T-helper 2 cell (primary cell): ENCODE data around the gene HEMK1.
A peak's percentile ranks its signal among the peaks of the same experiment; 100 is the strongest.

Experiments
- DNase-seq, 5 experiments: peaks; one replicate each; pipeline versions ENCODE4 v3.0.0 to v3.0.0-alpha.2; 2012 to 2022

HEMK1 gene

DNA sequence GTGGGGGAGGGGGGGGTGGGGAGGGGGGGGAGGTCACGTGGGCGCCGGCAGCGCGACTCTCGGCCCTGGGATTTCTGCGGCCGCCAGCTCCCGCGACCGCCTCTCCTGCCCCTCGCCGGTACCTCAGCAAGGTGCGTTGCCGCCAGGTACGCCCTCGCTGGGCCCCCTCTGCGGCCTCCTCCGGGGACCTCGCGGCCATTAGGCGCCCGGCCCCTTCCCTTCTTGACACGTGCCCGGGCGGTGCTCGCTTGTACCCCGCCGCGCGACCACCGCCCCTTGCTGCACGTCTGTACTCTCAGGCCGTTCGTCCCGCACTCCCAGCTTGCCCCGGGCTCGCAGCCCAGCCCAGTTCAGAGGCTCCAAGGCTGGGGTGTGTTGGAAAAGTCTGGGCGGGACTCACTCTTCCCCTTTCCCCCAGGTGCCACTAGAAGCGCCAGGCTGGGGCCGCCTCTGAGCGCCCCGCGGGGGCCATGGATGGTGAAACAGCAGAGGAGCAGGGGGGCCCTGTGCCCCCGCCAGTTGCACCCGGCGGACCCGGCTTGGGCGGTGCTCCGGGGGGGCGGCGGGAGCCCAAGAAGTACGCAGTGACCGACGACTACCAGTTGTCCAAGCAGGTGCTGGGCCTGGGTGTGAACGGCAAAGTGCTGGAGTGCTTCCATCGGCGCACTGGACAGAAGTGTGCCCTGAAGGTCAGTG is 47.9 kb downstream of the HEMK1 start, which contains the start of gene MAPKAPK3:
MAPKAPK3 (plus strand) TSS at position 56 of the 696 bp plus-strand sequence; CDS start at position 471, 415 bp downstream.
- peak in 3 of 5 experiments; percentile 32 to 39 (median 38) for DNase-seq

DNA sequence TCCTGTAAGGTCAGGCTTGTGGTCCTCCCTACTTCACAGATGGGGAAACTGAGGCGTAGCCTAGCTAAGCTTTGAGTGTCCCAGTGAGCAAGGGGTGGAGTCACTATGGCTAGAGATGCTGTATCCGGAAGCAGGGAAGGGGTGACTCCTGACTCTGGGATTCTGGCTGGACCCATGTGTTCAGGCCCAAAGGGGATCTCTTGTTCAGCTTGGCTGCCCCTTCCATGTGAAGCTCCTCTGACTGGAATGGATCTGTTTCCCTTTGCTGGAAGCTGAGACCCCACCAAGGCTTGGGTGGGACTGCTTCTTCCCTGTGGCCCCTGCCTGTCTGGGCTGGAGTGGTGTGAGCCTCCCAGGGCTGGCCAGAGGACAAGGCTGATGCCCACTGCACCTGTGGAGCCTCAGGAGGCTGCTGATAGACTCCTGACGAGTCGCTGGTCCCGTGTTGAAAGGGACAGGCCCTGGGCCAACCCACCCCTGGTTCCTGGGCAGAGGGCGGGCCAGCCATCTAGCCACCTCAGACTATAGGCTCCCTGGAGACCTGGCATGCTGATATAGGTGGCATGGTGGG is 48.7 kb downstream of the HEMK1 start:
- peak in 1 of 5 experiments; percentile 66 for DNase-seq

DNA sequence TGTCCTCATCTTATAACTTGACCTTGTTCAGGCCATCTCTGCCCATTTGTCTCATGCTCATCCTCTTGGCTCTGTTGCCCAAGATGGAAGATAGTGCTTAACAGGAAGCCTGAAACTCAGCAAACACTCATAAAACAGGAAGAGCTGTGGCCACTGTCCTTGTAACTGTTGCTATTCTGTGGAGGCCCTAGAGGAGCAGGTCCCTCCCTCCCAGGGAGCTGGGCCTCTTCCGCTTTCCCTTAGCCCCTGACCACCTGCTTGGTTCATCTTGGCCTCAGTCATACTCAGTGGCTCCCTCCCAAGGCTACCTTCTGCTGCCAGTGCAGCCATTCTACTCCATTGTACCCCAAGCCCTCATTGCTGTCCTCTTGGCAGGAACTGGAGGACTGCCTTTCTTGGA is 51.1 kb downstream of the HEMK1 start:
- DNase-seq: peak in 1 of 5 experiments; percentile 49

DNA sequence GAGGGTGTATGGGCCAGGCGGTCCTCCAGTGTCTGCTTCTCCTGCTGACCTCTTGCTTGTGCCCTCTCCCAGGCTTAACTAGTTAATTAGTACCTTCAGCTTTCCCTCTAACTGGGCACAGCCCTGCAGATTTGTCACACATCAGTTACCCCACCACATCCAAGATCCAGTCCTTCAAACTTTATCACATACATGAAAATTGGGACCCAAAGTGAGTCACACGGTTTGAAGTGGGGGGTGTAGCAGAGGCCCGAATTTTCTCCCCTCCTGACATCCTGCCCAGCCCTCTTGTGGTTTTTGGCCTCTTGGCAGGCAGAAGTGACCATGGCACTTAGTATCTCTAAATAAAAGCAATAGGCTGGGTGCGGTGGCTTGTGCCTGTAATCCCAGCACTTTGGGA is 51.5 kb downstream of the HEMK1 start:
- DNase-seq: no peak

DNA sequence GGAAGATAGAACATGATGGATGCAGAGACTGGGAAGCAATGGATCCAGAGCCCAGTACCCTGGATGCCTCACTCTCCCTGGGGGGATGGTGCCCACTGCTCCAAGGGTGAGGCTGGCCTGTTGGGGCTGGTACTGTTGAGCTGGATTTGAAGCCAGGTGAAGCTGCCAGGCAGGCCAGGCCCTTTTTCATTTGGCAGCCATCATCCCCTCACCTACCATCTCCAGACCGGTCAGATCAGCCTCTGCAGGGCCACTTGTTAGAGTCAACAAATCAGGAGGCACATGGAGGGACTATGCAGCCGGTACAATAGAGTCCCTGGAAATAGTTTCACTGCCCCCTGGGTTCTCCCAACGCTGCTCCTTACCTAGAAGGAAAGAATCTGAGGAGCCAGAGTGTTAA is 53.6 kb downstream of the HEMK1 start:
- no peak for DNase-seq

DNA sequence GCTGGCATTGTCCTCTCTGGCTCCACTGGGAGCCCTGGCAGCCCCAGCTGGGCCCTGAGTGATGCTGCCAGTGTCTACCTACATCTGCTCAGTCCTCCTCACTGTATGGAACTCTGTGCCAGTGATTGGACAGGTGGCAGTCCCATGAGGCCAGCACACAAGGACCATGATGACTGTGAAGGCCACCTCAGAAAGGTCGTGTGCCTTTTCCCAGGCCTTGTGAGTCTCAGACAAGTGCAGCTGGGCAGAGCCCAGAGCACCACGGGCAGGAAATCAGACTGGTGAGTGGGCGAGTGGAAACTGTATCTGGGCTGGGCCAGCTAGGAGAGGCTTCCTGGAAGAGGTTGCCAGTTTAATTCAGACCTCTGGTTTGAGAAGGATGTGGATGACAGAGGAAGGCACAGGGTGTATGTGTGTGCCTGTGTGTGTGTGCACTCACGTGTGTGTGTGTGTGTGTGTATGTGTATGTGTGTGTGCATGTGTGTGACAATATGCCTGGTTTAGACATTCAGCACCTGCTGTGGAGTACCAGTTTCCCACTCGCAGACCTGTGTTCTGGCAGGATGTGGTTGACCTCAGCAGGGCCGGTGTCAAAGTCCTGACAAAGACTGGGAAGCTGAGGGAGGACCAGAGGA is 54.6 kb downstream of the HEMK1 start:
- DNase-seq: peak in 2 of 5 experiments; percentile 44 to 88

DNA sequence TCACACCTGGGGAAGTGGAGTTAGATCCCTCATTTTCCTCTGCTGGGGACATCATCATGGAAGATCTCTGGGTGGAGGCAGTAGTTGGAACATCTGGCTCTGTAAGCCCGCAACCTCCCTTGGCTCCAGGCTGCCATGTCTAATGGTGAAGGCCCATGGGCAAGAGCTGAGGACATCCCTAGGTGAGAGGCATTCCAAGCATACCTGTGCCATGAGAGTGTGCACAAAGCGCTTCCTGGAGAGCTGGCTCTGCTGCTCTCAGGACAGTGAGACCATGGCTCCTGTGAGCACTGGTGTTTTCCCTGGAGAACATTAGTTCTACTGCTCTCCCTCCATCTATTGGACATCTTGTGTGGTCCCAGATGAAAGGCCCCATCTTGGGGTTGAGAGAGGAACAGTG is 55.3 kb downstream of the HEMK1 start:
- no peak for DNase-seq

DNA sequence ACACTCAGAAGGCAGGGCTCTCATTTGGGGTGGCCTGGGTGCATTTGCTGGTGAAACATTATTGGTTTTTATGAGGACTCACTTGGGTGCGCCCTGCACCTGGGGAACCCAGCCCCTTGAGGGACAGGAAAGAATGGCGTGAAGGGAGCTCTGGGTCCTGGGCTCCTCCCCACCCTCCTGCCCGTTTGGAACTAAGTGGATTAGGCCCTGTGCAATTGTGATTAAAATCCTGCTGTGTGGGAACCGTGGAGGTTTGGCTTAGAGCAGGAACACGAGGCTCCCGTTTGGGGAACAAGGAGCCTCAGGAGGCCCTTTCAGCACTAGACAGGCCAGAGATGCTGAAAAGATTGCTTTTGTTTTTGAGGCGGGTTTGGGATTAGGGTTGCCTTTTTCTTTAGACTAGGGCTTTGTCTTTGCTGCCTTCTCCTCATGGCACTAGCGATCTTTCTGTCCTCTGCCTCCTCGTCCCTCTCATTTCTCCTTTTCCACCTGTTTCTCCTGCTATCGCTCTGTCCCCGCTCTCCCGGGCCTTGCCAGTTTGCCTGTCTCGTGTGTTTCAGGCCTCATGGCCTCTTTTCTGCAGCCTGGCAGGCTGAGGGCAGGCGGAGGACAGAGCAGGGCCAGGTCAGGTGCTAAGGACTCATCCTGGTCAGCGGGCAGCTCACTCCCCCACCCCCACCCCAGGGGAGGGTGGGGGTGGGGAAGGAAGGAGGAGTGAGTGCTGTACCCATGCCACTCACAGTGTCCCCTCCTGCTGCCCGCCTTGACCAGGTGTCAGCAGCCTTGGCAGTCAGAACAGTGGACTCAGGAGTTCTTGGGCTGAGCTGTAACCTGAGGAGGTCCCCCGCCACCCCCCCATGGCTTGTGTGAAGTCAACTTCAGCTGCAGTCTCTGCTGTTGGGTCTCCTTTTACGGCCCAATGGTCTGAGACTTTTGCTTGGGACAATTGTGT is 56.2 kb downstream of the HEMK1 start:
- DNase-seq: no peak

DNA sequence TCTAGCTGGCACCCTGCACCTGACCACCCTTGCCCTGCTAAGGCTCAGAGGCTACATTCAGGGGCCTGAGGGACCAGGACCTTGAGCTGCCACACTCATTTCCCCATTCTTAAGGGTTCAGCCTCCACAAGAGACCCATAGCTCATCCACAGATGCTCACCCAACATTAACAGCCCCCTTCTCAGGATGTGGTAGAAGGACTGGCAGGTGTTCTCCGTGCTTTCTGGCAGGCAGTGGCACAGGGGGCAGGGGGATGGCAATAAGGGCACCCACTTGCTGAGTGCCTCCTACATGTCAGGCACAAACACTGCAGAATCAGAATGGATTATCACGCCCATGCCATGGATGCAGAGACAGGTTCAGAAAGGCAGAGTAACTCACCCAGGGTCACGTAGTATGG is 57.1 kb downstream of the HEMK1 start:
- DNase-seq: no peak

DNA sequence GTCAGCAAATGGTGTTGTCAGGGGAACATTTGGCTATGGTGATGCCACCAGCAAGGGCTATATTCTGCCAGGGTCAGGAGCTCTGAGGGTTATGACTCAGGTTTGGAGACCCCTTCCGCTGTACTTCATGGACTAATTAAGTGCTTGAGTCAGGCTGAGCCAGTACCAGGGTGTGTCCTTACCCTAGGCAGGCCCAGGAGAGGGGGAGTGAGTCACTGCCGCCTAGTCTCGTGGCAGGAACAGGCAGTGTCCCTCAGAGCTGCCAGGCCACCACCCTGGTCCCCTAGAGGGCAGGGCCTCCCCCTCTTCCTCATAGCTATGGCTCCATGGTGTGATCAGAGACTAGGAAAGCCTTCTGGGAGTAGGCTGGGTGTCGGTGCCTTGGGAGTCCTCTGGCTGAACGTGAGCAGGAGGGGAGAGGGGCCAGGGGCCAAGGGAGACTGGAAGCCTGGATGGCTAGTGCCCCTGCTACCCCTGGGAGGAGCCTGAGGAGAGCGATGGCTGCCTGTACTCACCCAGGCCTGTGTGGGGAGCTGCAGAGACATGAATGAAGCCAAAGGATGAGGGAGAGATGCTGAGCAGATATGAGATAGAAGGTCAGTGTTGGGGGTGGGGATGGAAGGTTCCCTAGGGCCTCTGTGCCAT is 58.2 kb downstream of the HEMK1 start:
- peak in 1 of 5 experiments; percentile 34 for DNase-seq

DNA sequence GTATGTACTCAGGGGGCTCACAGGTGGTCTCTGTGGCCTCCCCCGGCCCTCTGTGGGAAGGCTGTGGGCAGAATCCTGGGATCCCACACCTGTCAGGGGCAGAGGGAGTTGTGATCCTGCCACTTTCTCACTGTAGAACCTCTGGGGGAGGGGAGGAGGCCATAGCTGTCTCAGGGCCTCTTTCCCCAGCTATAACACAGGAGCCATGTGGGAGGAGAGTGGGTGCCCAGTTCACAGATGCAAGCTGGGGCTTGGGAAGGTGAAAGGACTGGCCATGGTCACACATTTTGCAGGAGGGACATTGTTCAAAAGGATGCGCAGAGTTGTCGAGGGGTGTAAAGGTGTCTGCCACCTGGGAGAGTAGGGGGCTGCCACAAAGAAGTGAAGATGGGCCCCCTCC is 59.3 kb downstream of the HEMK1 start:
- no peak for DNase-seq

DNA sequence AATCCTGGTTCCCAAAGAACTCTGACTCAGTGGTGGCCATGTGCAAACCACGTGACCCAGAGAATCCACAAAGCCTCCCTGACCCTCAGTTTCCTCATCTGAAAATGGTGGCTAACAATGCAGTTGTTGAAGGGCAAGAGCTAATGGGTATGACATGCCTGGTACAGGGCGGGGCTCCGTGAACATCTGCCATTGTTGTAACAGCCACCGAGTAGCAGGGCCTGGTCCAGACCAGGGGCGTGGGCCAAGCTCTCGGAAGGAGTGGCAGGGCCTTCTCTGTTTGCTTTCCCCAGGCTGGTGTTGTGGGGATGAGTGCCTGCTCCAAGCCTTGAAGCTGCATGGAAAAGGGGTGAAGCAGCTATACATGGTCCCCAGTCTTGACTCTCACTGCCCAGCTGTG is 61.1 kb downstream of the HEMK1 start:
- DNase-seq: no peak

DNA sequence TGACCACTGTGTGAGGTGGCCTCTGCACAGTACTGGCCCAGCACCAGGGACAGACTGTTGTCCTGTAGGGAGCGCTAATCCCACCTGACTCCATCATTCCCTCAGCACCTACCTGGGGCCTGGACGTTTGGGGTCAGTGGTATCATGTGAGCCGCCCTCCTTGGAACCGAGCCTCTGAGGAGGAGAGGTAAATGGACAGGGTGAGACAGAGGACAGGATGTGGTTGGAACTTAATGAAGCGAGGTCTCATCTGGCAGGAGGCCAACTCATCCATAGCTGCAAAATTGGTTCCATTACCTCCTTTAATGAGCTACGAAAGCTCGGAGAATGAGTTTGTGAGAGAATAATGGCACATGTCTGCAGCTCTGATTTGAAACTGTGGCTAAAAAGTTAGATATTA is 61.6 kb downstream of the HEMK1 start:
- peak in 1 of 5 experiments; percentile 42 for DNase-seq

DNA sequence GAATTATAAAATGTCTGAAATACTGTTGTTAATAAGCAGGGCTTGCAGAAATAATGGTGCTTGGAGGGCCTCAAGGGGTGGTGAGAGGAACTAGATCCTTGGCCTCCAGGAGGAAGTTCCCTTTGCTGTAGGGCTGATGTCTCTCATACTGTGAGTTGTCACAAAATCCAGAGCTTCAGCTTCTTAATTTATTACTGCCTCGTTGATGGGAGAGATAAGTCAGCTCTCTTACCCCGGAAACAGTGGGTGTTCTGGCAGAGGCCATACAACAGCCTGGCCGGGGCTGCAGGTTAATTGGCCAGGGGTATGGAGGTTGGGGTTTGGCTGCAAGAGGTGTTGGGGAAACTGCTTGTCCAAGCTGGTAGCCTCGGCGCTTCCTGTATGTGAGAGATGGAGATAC is 63.1 kb downstream of the HEMK1 start:
- peak in 1 of 5 experiments; percentile 59 for DNase-seq

DNA sequence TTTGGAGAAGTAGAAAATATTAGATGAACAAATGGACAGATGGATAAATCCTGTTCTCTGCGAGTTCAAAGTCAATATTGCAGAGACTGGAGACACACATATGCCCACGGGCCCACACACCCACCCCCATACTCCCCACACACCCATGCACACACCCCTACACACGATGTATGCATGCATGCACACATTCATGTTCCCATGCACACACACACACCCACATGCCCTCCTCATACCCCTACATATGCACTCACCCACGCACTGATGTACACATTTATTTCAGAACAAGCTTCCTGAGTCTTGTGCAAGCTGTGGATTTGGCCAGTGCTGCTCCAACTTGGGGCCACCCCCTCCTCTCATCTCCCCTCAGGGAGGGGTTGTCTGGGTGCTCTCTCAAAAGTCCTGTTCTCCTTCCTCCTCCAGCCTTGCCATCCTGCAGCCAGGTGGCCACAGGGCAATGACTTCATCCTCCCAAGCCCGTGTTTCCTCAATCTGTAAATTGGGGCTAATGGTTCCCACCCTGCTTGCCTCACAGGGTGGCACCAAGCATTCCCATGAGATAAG is 64.0 kb downstream of the HEMK1 start:
- DNase-seq: no peak

DNA sequence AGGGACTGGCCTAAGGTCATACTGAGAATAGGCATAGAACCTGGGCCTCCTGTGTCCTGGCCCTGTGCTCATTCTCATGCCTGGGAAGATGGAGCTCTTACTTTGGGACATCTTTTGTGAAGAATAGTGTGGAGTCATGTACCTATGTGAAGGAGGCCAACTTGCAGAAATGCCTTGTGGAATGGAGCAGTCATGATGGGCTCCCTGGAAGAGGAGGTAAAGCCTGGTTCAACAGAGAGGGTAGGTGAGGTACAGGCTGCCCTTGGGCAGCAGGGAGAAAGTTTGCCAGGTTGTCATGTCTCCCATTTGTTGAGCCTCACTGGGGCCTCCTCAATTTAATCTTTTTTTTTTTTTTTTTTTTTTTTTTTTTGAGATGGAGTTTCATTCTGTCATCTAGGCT is 65.7 kb downstream of the HEMK1 start:
- no peak for DNase-seq

DNA sequence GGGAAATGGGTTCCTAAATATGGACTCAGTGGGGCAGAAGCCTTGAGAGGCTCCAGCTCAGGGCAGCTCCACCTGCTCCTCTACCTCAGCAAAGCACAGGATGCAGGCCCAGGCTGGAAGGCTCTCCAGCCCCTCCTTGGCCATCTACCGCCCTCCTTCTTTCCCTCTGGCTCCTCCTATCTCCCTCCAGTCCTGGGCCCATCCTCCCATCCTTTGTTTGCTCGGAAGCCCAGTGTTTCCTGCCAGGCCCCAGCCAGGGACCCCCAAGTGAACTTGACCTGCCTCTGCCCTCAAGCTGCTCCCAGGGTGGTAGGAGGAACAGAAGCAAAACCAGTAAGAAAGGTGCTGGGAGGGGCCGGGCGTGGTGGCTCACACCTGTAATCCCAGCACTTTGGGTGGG is 67.7 kb downstream of the HEMK1 start:
- no peak for DNase-seq

DNA sequence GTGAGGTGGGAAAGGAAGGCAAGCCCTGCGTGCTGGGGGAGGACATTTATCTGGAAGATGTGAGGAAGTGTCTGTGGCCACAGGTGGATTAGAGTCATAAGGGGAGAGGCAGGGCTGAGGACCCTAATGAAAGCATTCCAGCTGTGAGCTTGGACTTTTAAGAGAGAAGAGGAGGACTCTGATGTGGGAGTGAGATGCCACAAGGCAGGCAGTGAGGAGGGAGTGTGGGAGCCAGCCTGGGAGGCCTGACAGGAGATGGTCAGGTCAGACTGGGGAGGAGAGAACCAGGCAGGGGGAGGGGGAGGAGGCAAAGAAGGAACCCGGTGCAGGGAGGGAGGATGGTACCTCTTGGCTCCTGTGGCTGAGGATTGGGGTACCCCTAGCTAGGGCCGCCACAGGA is 68.6 kb downstream of the HEMK1 start:
- no peak for DNase-seq

DNA sequence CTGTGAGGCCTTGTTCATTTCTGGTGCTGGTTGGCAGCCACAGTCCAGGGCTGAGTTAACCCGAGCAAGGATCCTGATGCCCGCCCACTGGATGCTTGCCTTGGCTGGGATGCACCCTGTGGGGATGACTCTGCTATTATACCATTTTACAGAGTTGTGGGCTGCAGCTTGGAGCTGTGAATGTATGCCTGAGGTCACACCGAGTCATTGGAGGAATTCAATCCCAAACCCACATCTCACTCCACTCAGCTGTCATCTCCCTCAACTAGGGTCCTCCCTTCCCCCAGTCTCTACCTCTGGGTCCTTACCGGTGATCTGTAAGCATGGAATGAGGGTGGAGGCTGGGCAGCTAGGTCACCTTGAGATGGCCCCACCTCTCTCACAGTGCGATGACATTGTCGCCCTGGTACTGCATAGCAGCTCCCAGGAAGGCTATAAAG is 69.8 kb downstream of the HEMK1 start:
- DNase-seq: no peak

DNA sequence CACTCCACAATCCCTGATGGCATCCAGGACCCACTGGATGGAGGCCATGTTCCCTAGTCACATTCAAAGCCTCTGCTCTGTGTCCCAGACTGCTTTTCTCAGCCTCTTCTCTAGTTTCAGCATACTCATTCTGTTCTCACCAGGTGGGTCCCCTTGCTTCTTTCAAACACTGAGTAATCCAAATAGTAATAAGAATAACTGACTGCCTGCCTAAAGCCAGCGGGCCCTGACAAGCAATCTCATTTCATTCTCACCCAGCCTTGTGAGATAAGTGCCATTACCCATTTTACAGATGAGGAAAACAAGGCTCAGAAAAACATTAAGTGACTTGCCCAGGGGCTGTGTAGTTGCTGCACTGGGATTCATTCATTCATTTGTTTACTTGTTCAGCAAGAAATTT is 73.1 kb downstream of the HEMK1 start:
- no peak for DNase-seq

DNA sequence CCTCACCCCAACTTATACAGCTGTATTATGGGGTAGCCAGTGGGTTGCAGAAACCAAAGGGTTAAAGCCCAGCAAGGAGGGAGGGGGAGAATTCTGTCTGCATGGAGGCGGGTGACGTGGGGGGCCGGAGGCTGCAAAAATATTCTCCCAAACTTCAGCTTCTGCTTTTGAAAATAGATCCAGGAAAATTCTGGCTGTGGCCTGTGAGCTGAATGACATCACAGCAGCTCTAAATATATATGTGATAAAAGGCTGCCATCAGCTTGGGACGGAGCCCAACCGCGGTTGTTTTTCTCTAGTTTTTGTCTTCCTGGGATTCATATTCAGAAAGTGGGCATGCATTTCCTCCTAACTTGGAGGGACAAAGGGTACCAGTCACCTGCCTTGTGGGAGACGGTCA is 75.2 kb downstream of the HEMK1 start:
- no peak for DNase-seq

DNA sequence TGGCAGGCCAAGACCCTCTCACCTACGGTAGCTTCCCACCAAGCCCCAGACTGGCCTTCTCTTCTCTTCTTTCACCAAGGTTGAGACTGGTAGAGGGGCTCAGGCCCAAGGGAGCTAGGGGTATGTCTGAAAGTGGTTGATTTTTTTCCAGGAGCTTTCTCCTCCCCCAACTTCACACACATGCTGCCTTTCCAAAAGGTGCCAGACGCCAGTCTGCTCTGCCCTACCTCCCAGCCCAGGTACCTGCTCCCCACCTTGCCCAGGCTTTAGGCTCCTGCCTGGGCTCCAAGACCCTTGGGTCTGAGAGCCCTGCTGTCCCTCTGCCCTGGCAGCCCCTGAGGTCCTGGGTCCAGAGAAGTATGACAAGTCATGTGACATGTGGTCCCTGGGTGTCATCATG is 76.1 kb downstream of the HEMK1 start:
- no peak for DNase-seq
